ENCODE data around the gene MED17.
A peak's percentile ranks its signal among the peaks of the same experiment; 100 is the strongest.

MED17 gene

GRCh38 chr11:93849751-93850593 is 65.9 kb downstream of the MED17 start:
- peak; percentile 32 for DNase-seq (ENCODE audit: low read depth)

- DNase-seq (ENCODE audit: low read depth): no peak
These were observed 66.5 kb downstream of the MED17 start, which contains the start of gene VSTM5 for GRCh38 chr11:93850594-93851018. Gene VSTM5 (minus strand): TSS chr11:93850618. CDS start chr11:93850502, 116 bp downstream.

GRCh38 chr11:93852242-93852641 is 68.2 kb downstream of the MED17 start:
- DNase-seq (ENCODE audit: low read depth): no peak

GRCh38 chr11:93857413-93858120 is 73.5 kb downstream of the MED17 start:
- DNase-seq (ENCODE audit: low read depth): peak; percentile 9

GRCh38 chr11:93858121-93858775 is 74.2 kb downstream of the MED17 start:
- no peak for DNase-seq (ENCODE audit: low read depth)

- no peak for DNase-seq (ENCODE audit: low read depth)
These were observed 77.7 kb downstream of the MED17 start for GRCh38 chr11:93861808-93862207.
